Loucy (cell line): ENCODE results near the gene NPBWR2.

Source experiments
- EZH2phosphoT487 ChIP-seq: fragments of 200-600 bp; IDR thresholded peaks from 2 replicates; pipeline ENCODE4 v1.6.1; 2018; ENCODE audit warnings: antibody characterized with exemption, mild to moderate bottlenecking, moderate library complexity, borderline replicate concordance
- TF ChIP-seq, protein P1 (sequence below): fragments of 200-600 bp; sonication (generic); conservative IDR thresholded peaks from 2 replicates; pipeline ENCODE4 v1.5.1; 2014; ENCODE audit warnings: mild to moderate bottlenecking, antibody characterized with exemption, low read length

DNA sequence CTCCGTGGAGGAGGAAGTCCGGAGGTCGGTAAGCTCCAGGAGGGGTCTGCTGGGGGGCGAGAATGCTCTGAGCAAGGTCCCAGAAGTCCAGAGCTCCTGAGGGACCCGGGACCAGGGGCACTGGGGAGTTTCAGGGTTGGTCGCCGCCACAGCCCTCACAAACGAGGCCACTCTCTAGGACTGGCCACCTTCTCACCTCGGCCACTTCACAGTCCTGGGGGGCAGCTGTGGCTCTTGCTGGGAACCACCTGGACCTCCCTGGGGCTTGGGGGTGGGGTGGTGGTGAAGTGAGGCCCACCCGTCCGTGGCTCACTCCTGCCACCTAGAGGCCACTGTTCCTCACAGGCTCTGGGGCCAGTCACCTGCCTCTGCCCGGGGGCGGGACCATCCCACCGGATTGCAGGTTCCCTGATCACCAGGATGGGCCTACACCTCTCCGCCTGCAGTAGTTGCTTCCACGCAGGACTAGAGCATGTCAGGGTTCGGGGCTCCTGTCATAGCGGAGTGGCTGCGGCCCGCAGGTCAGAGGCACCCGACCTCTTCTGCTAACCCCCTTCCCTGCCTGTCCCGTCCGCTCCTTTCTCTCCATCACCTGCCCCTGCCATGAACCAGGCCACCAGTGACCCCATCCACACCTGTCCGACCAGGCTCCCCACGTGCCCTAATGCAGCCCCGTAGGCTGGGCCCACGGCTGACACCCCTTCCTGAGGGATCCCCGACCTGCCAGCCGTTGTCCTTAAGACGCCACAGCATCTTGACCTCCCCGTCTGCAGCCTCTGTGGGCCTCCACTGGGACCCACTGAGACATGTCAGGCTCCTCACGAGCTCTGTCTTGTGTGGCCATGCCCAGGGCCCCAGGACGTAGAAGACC is 49.5 kb downstream of the NPBWR2 start:
- TF ChIP-seq, protein P1, sequence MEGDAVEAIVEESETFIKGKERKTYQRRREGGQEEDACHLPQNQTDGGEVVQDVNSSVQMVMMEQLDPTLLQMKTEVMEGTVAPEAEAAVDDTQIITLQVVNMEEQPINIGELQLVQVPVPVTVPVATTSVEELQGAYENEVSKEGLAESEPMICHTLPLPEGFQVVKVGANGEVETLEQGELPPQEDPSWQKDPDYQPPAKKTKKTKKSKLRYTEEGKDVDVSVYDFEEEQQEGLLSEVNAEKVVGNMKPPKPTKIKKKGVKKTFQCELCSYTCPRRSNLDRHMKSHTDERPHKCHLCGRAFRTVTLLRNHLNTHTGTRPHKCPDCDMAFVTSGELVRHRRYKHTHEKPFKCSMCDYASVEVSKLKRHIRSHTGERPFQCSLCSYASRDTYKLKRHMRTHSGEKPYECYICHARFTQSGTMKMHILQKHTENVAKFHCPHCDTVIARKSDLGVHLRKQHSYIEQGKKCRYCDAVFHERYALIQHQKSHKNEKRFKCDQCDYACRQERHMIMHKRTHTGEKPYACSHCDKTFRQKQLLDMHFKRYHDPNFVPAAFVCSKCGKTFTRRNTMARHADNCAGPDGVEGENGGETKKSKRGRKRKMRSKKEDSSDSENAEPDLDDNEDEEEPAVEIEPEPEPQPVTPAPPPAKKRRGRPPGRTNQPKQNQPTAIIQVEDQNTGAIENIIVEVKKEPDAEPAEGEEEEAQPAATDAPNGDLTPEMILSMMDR, result peak; percentile 77
- no peak for TF ChIP-seq EZH2phosphoT487
